Stimulated activated CD8-positive, alpha-beta memory T cell treated with anti-CD3 and anti-CD28 coated beads, Interleukin-15, amount 100 ng/mL, for 4 hours (primary cell): ENCODE measurements around the gene CHEK2.
"Not testable (repeated sequence)": the region's sequence is repeated elsewhere in the genome, so short reads cannot be mapped to it uniquely, and the experiment has no call there.

Experiments
- DNase-seq, 2 donors: peaks; one replicate each; pipeline ENCODE4 v3.0.0-alpha.2; 2020; ENCODE audit warnings: low read depth in 2 of 2

CHEK2 gene

DNA sequence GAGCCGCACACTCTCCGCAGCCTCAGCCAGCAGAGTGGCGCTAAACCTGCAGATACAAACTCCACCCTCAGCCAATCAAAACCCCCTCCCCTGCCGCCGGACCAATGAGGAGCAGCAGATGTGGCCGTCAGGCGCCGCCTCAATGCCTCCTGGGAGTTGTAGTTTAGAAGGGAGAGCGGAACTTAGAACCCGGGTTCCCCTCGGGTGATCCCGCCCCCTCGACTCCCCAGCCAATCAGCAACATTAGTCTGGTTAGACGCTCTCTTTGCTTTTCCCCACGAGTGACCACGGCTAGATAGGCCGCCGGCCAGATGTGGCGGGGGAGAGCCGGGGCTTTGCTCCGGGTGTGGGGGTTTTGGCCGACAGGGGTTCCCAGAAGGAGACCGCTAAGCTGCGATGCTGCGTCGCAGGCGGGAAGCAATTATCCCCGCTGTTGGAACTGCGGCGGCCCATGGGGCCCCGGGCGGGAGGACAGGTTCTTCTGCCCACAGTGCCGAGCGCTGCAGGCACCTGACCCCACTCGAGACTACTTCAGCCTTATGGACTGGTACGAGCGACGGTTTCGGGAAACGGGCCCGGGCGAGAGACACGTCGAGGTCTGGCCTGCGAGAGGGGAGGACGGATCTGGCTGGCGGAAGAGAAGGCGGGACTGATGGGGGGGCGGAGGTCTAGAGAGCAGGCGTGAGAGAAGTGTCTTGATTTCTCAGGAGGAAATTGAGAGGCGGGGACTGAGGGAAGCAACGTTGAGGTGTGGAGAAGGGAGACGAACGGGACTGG is at the start of gene CHEK2, which contains the start of gene HSCB:
TSS of gene CHEK2 (minus strand) at position 36 of the 777 bp plus-strand sequence. CDS start 7,099 bp downstream, outside the sequence.
TSS of gene HSCB (plus strand) at position 255 of the 777 bp plus-strand sequence. CDS start at position 312, 57 bp downstream.
- DNase-seq, result peak; percentile 93 to 97

DNA sequence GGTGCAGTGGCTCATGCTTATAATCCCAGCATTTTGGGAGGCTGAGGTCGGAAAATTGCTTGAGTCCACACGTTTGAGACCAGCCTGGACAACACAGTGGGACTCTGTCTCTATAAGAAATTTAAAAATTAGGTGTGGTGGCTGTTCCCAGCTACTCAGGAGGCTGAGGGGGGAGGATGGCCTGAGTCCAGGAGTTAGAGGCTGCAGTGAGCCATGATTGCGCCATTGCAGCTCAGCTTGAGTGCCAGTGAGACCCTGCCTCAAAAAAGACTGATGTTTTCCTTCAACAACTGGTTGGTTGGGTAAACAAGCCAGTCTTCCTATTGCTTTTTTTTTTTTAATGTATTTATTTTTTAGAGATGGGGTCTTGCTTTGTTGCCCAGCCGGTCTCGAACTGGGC is 49.5 kb upstream of the CHEK2 start:
- DNase-seq, result no peak

DNA sequence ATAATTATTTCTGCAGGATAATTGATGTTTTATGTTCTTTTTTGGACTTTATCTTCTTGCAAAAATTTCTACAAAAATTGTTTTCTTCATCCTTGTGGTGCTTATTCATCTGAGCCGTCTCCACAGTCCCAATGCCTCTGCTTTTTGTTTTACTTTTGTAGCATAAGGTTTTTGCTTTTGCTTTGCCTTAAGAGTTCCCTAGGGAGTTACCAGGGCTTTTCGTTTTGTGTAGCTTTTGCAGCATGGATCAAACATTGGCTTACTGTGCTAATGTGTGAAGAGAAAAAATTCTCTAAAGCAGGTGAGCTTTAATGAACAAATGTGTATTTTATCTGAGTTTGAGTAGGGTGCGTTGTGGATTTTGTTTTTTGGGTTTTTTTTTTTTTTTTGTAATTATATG is 47.0 kb upstream of the CHEK2 start:
- no peak for DNase-seq

DNA sequence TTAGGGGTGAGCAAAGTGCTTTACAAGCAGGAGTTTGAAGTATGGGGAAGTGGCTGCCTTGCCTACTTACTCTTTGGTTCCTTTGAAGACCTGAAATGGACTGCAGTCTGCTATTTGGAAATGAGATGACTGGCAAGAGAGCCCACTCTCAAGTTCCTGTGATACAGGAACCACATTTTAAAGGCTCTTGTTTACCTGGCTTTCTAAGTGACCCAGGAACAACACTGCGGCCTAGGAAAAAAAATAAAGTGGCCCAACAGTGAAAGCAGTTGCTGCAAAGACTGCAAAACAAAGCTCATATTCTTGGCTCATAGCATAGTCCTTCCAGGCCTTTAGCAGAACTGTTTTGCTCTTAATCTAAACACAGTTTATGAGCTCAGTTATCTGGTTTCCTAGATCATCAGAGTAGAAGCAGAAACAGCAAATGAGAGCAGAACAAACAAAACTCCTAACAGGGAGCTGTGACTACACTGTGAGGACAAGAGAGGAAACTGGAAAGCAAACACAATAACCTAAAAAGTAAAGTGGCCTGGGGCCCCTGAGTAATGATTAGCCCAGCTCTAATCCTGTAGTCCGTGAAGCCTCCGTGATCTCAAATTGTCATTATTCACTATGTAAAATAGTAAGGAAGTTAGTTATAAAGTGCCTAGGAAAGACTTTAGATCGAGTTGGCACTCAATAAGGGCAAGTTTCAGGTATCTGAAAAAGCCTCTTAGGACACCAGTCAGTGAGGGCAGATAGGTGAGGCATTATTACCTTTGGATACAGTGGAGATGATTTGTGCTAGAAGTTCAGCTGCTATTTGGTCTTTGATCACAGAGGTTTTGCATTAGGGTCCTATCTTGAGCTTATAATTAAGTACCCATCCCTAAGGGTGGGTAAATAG is 42.4 kb upstream of the CHEK2 start:
- DNase-seq, result no peak

DNA sequence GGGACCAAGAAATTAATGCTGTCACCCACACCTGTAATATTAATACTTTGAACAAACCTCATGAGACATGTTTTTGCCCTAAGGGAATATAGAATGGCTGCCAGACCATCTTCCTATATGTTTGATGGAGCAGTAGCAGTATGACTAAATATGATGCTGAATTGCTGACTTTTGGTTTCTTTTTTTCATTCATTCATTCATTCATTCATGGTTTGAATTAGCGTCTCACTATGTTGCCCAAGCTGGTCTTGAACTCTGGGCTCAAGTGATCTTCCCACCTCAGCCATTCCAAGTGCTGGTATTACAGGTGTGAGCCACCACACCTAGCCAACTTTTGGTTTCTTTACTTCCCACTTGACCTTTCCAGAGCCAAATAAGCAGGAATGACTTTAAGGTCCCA is 38.7 kb upstream of the CHEK2 start:
- no peak for DNase-seq

DNA sequence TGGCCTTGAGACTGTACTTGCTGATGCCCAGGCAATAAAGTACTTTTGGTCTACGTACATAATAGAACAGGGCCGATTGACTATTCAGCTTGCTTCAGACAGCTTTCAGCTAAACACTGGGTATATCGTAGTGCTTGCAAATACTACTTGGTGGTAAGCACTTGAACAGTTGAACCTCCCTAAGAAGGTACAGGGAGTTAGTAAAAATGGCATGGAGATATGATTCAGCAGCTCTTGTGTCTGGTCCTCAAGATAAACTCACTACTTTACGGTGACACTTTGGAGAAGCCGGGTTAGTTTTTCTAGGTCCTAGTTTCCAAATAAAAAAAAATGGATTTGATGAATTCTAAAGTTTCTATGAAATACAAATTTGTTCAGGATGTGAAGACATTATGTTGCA is 38.2 kb upstream of the CHEK2 start:
- DNase-seq, result no peak

DNA sequence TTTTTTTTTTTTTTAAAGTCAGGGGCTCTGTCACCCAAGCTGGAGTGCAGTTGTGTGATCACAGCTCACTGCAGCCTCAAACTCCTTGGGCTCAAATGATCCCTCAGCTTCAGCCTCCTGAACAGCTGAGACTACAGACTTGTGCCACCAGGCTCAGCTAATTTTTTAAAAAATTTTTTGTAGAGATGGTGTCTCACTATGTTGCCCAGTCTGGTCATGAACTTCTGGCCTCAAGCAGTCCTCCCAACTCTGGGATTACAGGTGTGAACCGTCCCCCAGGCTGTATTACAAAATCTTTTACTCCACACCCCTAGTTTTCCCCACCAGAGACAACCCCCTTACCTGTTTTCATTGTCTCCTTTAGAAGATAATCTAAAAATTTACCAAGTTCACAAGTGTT is 32.8 kb upstream of the CHEK2 start:
- no peak for DNase-seq

DNA sequence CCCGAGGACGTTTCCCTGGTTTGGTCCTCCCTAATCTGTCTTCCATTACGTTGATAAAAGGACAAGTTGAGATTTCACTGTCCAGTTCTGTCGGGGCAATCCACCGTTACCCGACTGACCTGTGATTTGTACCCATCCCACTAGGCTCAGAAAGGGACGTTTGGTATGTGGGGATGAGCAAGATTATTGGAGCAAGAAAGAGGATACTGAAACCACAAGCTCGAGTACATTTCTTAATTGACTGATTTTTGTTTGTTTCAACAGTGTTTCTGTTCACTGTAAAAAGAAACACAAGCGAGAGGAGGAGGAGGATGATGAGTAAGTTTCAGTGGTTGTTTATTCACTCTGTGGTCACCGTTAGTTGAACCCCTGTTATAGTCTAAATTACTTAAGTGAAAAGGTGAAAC is 31.8 kb upstream of the CHEK2 start:
- no peak for DNase-seq

DNA sequence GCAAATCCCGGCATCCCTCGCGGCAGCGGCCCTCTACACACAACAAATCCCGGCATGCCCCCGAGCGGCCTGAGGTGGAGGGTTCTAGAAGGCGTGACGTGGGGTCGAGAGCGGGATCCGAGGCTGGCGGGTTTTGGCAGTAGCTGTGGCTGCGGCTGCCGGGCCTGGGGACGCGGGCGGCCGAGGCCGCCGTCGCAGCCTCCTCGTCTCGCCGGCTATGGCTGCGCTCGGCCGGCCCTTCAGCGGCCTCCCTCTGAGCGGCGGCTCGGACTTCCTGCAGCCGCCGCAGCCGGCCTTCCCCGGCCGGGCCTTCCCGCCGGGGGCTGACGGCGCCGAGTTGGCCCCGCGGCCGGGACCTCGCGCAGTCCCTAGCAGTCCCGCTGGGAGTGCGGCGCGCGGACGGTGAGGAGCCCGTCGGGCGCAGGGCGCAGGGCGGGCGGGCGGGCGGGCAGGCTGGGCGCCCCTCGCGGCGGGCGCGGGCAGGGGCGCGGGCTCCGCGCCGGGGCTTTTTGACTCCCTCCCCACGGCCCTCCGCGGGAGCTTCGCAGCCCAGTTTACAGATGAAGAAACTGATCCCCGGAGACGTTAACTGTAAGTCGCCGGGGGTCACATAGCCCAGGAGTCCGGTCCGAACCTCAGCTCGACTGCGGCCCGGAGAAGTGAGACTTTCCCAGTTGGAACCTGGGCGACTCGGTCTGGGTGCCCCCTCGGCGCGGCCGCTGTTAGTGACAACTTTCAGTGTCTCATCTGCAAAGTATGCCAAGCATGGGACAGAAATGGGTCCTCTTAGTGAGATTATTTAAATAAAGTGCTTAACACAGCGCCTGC is 31.2 kb upstream of the CHEK2 start, which contains the start of gene CCDC117:
TSS of gene CCDC117 (plus strand) at position 63 of the 828 bp plus-strand sequence. CDS start at position 218, 155 bp downstream.
- peak; percentile 85 to 89 for DNase-seq

DNA sequence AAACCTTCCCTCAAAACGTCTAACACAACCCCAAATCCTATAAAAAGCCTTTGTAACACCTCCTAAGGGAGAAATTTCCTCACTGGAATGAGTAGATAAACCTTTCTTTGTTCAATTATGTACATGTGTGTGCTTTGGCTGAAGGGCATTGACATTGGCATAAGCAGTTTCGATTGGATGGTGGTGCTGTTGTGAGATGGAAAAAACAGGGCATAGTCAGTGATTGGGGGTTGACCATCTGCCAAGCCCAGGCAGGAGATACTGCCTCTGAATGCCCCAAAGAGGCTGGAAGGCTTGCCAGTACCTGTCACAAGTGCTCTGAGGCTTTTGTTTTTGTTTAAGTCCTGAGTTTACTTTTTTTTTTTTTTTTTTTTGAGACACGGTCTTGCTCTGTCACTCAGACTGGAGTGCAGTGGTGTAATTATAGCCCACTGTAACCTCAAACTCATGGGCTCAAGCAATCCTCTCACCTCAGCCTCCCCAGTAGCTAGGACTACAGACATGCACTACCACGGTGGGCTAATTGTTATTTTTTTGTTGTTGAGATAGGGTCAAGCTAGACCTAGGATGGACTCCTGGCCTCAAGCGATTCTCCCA is 29.7 kb upstream of the CHEK2 start:
- no peak for DNase-seq

DNA sequence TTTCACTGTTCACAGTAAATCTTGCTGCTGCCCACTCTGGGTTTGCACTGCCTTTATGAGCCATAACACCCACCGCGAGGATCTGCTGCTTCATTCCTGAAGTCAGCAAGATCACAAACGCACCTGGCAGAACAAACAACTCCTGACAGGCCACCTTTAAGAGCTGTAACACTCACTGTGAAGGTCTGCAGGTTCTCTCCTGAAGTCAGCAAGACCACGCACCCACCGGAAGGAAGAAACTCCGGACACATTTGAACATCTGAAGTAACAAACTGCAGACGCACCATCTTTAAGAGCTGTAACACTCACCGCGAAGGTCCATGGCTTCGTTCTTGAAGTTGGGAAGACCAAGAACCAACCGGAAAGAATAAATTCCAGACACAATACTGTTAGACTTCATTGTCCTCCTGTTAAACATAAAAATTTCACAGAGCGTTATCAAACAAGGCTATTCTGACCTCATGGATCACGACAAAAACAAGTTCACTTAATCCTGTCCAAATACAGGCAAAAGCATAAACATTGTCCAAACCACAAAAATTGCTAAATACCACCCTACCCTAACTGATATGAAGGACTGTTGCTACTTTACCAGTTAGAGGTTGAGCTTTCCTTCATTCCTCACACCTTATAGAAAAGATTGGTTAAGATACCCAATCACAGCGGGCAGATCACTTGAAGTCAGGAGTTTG is 27.9 kb upstream of the CHEK2 start:
- DNase-seq, result no peak

DNA sequence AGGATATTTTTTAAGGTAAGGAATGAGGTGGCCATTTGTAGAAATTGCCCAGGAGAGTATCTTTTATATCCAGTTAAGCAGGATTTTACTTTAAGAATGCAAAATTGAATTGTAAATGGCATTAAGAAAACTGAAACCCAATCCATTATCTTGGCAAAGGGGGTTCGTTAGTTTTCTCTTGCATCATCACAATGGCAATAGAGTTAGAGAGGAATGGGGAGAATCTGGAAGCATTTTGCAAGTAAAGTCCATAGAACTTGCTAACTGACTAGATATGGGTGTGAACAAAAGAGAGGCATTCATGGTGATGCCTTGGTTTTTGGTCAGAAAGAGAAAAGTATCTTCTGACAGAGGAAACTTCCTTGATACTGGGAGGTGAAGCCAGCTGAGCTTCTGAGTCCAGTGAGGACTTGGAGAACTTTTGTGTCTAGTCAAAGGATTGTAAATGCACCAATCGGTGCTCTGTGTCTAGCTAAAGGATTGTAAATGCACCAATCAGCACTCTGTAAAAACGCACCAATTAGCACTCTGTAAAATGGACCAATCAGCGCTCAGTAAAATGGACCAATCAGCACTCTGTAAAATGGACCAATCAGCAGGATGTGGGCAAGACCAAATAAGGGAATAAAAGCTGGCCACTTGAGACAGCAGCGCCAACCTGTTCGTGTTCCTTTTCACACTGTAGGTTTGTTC is 27.2 kb upstream of the CHEK2 start:
- DNase-seq, result no peak

DNA sequence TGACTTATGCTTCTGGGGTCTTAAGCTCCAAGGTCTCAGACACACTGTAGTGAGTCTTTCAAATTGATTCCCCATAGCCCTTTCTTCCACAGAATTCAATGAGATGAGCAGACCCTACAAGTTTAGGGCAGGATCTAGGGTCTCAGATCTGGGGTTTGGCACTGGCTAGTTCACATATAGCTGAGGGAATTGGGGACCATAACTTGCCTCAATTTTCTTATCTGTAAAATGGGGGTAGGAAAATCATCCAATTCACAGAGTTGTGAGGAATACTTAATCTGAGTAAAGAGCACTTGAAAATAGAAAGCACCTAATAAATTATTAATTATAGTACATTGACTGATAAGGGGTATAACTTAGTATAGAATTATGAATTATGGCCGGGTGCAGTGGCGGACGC is 25.0 kb upstream of the CHEK2 start:
- DNase-seq, result no peak

DNA sequence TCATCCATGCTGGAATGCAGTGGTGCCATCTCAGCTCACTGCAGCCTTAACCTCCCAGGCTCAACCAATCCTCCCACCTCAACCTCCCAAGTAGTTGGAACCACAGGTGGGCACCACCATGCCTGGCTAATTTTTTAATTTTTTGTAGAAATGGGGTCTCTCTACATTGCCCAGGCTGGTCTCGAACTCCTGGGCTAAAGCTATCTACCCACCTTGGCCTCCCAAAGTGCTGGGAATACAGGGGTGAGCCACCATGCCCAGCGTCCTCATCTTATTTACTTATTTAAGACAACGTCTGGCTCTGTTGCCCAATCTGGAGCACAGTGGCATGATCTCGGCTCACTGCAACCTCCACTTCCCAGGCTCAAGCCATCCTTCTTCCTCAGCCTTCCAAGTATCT is 20.4 kb upstream of the CHEK2 start:
- DNase-seq, result not testable (repeated sequence)

DNA sequence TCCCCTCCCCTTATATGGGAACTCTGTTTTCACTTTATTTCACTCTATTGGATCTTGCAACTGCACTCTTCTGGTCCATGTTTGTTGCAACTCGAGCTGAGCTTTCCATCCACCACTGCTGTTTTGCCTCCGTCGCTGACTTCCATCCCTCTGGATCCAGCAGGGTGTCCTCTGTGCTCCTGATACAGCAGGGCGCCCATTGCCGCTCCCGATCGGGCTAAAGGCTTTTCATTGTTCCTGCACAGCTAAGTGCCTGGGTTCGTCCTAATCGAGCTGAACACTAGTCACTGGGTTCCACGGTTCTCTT is 19.8 kb upstream of the CHEK2 start:
- DNase-seq, result no peak

DNA sequence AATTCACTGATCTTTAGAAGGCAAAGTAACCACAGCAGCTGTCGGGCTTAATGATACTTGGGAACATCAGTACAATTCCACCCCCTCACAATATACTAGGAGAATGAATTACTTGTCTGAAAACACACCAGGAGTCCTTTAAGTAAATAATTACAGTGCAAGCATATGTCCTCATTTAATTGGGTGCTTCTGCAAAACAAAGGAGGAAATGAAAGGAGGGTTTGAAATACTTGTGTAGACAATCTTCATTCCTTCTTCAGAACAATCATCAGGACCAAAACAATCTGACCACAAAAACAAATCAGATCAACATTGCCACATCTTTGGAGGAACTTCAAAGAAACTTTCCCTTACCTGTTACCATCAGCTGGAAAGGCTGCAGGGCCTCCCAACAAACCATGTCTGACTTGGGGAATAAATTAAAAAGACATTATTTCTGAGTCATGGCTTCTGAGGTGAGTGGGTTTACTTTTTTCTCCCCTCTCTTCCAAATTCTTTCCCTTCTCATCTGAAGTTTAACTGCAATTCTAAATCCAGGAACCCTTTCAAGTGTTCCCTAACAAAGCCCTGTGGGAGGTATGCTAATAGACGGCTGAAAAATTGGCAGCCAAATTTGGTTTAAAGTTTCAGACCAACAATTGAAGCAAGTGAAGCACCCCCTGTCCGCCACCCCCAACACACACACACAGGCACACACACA is 18.4 kb upstream of the CHEK2 start:
- DNase-seq, result no peak

DNA sequence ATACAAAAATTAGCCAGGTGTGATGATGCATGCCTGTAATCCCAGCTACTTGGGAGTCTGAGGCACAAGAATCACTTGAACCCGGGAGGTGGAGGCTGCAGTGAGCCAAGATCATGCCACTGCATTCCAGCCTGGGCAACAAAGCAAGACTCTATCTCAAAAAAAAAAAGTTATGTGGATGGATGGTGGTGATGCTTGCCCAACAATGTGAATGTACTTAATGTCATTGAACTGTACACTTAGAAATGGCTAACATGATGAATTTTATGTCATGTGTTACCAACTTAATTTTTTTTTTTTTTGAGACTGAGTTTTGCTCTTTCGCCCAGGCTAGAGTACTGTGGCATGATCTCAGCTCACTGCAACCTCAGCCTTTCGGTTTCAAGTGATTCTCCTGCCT is 12.9 kb upstream of the CHEK2 start:
- DNase-seq, result not testable (repeated sequence)

DNA sequence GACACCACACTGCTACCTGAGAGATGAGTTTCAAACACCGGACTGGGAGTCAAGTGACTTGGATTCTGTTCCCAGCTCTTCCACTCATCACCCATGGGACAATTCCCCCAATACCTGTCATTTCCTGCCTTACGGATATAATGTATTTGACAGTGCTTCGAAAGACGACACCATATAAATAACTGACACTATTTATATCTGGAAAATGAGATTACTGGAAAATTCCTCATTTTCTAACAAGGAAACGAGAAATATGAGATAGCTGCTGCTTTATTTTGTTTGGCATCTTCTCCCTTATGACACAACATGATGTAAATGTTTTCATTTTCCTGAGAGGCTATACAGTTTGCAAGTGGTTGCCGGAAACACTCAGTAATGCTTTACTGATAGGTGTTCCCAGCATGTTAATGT is 8.9 kb upstream of the CHEK2 start:
- no peak for DNase-seq

DNA sequence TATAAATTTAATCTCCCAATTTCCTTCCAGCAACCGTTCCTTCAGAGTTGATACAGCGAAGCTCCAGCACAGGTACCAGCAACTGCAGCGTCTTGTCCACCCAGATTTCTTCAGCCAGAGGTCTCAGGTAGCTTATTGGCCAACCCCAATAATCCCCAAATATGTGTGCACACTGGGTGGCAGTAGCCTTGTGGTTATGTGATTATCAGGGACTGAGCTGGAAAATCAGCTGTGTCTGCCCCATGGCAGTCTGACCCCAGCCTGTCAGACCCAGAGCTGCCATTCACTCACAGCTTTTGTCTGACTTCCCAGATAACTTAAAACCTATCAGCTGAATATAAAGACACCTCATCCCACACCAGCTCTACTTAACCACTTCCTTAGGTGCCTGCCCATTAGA is 2.2 kb upstream of the CHEK2 start:
- DNase-seq, result no peak

DNA sequence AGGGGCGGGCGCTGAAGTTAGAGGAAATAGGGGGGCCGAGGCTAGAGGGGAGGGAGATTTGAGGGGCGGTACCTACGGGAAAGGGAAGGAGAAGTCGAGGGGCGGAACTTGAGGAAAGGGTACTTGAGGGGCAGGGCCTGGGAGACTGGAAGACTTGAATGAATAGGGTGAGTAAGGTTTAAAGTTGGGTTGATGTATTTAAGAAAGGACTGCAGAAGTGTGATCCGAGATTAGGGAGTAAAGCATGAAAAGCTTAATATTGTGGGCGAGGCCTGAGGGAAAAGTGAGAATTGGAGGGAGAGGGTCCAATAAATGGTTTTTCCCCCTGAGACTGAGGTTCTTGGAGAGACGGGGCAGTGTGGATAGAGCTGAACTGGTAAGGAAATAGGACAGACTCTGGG is 942 bp upstream of the CHEK2 start:
- DNase-seq, result no peak
